ENCODE measurements around the gene MEGF11.

Gene MEGF11

DNA sequence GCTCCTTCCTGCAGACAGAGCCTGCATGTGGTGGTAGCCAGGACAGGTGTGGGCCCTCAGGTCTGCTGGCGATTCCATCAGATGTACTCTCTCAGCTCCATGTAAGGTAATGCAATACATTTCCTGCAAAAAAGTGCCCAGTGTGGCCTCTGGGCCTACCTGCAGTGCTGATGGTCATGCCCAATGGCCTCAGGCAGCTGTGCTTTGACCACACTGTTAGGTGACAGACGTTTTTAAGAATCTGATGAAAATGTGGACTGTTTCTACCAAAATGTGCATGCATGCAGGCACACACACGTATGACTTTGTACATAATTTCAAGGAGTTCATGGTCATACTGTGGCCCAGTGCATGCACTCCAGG lies 231.4 kb downstream of the MEGF11 start (continued):
- TF ChIP-seq ZNF202 (tag by site-specific recombination; IDR thresholded peaks at IDR 0.05; ENCODE audit: borderline replicate concordance) (no peak), ZNF426 (tag by site-specific recombination; IDR thresholded peaks at IDR 0.05) (no peak), ZNF623 (tag by site-specific recombination; IDR thresholded peaks at IDR 0.05) (no peak), IKZF3 (tag by site-specific recombination; IDR thresholded peaks at IDR 0.05) (no peak)
- TF ChIP-seq, protein P1, sequence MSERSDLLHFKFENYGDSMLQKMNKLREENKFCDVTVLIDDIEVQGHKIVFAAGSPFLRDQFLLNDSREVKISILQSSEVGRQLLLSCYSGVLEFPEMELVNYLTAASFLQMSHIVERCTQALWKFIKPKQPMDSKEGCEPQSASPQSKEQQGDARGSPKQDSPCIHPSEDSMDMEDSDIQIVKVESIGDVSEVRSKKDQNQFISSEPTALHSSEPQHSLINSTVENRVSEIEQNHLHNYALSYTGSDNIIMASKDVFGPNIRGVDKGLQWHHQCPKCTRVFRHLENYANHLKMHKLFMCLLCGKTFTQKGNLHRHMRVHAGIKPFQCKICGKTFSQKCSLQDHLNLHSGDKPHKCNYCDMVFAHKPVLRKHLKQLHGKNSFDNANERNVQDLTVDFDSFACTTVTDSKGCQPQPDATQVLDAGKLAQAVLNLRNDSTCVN (tag by site-specific recombination; optimal IDR thresholded peaks at IDR 0.05): no peak

DNA sequence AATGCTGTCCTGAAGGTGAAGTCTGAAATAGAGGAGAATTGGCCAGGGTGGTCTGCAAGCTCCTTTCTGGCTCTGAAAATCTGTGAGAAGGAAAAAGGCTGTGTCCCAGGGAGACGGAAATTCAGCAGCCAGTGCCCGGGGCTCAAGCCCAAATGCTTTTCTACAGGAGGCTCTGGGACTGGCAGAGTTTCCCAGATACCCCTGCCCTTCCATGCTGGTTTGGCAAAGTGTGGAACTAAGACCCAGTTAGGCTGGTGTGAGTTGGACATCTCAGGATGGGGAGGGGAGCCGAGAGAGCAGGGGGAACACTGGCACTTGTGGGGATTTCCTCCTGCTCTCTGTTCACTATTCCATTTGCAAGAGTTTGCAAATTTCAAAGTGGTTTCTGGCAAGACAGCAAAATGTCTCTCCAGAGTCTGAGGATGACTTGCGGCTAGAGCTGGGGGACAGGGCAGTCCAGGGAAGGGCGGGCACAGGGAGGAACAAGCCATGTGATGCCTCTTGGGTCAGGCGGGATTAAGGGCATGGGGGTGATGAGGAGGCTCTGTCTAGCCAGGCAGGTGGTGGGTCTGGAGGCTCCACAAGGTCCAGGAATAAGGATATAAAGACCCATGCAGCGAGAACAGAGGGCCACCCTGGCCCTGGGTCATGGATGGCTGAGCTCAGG lies 231.9 kb downstream of the MEGF11 start:
- no peak overlapping the region for H3K4me3 ChIP-seq (ENCODE audit: low read depth, low read length)
- TF ChIP-seq ZNF423 (tag by site-specific recombination; IDR thresholded peaks at IDR 0.05) (no peak), GLI4 (tag by site-specific recombination; IDR thresholded peaks at IDR 0.05) (no peak)
- no peaks in the 10 kb centered on the region for H3K36me3 ChIP-seq (ENCODE audit: control insufficient read depth in 2 of 2, insufficient read depth in 1 of 2, low read length in 2 of 2)
- CTCF ChIA-PET: no interaction called here
- no peaks in the 10 kb centered on the region for H3K4me1 ChIP-seq (ENCODE audit: control insufficient read depth, insufficient read depth, low read length)
- H3K9me3 ChIP-seq (ENCODE audit: control insufficient read depth, insufficient read depth, low read depth, low read length): no peaks in the 10 kb centered on the region
- H3K27ac ChIP-seq (ENCODE audit: extremely low read depth, low read depth, low read length): no peak overlapping the region
- POLR2A ChIA-PET: no interaction called here

DNA sequence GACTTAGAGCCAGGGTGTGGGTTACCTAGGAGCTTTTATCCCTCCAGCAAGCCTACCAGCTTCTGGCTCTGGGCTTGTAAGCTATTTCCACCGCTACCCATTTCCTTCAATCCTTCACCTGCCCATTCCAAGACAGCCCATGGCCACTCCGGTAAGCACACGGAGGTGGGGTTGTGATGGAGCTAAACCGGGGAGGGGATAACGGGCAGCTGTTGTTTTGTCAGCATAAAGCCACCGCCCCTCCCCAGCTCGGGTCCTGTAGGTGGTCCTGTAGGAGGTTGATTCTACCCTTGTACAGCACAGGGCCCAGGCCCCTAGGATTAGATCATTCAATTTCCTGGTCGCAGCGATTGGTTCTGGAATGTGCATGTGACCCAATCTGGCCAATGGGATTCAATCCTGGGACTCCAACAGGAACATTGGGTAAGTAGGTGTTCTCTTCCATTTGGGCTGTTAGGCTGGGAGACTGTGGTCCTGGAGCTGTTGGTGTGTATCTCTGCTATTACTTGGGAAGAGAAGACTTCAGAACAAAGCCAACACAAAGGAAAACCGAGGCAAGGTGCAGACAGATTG lies 233.6 kb downstream of the MEGF11 start:
- ChIA-PET CTCF (interaction anchor here (0.6 kb wide), 2 partner anchors 37 to 472 kb away, joined by 3 read pairs; no protein-coding TSS in a partner anchor), POLR2A (no interaction called here)
- no peaks in the 10 kb centered on the region for H3K4me1 ChIP-seq (ENCODE audit: control insufficient read depth, insufficient read depth, low read length)
- no peaks in the 10 kb centered on the region for H3K36me3 ChIP-seq (ENCODE audit: control insufficient read depth in 2 of 2, insufficient read depth in 1 of 2, low read length in 2 of 2)
- H3K9me3 ChIP-seq (ENCODE audit: control insufficient read depth, insufficient read depth, low read depth, low read length): no peaks in the 10 kb centered on the region
- H3K4me3 ChIP-seq (ENCODE audit: low read depth, low read length): no peak overlapping the region
- no peak for TF ChIP-seq ZSCAN23 (tag by site-specific recombination; IDR thresholded peaks at IDR 0.05)
- TF ChIP-seq EGR2 (tag by site-specific recombination; IDR thresholded peaks at IDR 0.05; ENCODE audit: low read depth): peak; percentile 50
- no peak for TF ChIP-seq ZNF433 (tag by site-specific recombination; IDR thresholded peaks at IDR 0.05; ENCODE audit: low read depth)
- no peak for TF ChIP-seq KLF1 (tag by site-specific recombination; IDR thresholded peaks at IDR 0.05)
- no peak for TF ChIP-seq WT1 (tag by site-specific recombination; IDR thresholded peaks at IDR 0.05)
- TF ChIP-seq ZNF211 (tag by site-specific recombination; IDR thresholded peaks at IDR 0.05; ENCODE audit: low read depth): no peak
- TF ChIP-seq ZNF830 (tag by site-specific recombination; IDR thresholded peaks at IDR 0.05; ENCODE audit: low read depth): no peak
- no peak for TF ChIP-seq HOXD13 (CRISPR knock-in tag; IDR thresholded peaks at IDR 0.05; ENCODE audit: borderline replicate concordance)
- TF ChIP-seq ZFHX2 (tag by site-specific recombination; conservative IDR thresholded peaks at IDR 0.05): peak; percentile 53
- no peak for TF ChIP-seq ZNF596 (tag by site-specific recombination; IDR thresholded peaks at IDR 0.05)
- TF ChIP-seq ZNF530 (tag by site-specific recombination; IDR thresholded peaks at IDR 0.05; ENCODE audit: low read depth): no peak
- no peak for TF ChIP-seq HOXC10 (CRISPR knock-in tag; IDR thresholded peaks at IDR 0.05)
- TF ChIP-seq MEIS1 (CRISPR knock-in tag; IDR thresholded peaks at IDR 0.05; ENCODE audit: borderline replicate concordance): no peak
- no peak for TF ChIP-seq YY1 (tag by site-specific recombination; IDR thresholded peaks at IDR 0.05)
- TF ChIP-seq ZNF600 (tag by site-specific recombination; IDR thresholded peaks at IDR 0.05): peak; percentile 32; the same call in 1 of the 2 replicates
- no peak for TF ChIP-seq KLF8 (tag by site-specific recombination; IDR thresholded peaks at IDR 0.05)
- no peak overlapping the region for H3K27ac ChIP-seq (ENCODE audit: extremely low read depth, low read depth, low read length)
